HTR-8/SVneo (cell line): ENCODE results near the gene WDR76.
"Not testable (repeated sequence)": the region's sequence is repeated elsewhere in the genome, so short reads cannot be mapped to it uniquely, and the experiment has no call there.

Experiments
- DNase-seq: peaks from one replicate; pipeline ENCODE4 v3.0.0; 2011; ENCODE audit warnings: low spot score, mixed read lengths; ENCODE audit not compliant: insufficient read length
- FAIRE-seq: peaks from 2 replicates; lab custom pipeline; 2011; peaks lifted over from hg19 to GRCh38; lab: Jason Lieb, UNC

The WDR76 gene

DNA sequence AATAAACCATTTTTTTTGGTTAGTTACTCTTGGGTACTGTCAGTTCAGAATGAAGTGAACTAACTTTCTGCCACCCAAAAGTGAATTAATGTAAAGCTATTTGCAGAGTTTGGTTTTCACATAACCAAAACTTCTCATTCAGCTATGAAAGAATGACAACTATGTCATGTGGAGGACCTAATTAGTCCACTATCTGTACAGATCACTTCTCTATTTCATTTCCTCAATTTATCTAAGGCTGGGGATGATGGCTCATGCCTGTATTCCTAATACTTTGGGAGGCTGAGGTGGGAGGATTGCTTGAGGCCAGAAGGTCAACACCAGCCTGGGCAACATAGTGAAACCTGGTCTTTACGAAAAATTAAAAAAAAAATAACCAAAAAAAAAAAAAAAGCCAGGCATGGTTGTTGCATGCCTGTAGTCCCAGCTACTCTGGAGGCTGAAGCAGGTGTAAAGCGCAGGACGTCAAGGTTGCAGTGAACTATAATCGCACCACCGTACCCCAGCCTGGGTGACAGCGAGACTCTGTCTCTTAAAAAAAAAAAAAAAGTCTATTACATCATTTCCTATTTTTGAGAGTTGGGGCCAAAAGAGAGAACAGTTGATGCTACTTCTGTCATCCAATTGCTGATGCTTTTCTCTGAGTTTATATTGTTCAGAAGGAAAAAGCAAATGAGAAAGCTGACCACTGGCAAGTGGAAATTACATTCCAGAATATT, 17.7 kb upstream of the WDR76 start:
- no peak for FAIRE-seq
- no peak for DNase-seq

DNA sequence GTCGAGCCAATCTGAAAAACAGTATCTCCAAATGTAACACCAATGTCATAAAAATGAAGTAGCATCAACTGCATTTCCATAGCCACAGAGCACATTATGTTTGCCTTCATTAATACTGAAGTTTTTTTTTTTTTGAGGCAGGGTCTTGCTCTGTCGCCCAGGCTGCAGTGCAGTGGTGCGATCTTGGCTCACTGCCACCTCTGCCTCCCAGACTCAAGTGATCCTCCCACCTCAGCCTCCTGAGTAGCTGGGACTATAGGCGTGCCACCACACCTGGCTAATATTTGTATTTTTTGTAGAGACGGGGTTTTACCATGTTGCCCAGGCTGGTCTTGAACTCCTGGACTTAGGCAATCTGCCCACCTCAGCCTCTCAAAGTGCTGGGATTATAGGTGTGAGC, 11.7 kb upstream of the WDR76 start:
- DNase-seq, FAIRE-seq: not testable (repeated sequence)

- DNase-seq, result no peak
- no peak for FAIRE-seq
Observed at GRCh38 chr15:43821505-43821904, 5.3 kb upstream of the WDR76 start.

- FAIRE-seq (peak; percentile 59), DNase-seq (peak; percentile 95)
Observed at GRCh38 chr15:43824302-43825246, 2.2 kb upstream of the WDR76 start, which contains the start of gene MFAP1. TSS of gene MFAP1 (minus strand) at chr15:43824690. CDS start at chr15:43824569, 121 bp downstream.

DNA sequence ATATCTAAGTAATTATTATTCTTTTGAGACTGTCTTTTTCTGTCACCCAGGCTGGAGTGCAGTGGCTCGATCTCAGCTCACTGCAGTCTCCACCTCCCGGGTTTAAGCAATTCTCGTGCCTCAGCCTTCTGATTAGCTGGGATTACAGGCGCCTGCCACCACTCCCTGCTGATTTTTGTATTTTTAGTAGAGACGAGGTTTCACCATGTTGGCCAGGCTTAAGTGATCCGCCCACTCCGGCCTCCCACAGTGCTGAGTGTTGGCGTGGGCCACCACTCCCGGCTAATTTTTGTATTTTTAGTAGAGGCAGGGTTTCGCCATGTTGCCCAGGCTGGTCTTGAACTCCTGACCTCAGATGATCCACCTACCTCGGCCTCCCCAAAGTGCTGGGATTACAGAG, 1.5 kb upstream of the WDR76 start:
- DNase-seq, FAIRE-seq: not testable (repeated sequence)

DNA sequence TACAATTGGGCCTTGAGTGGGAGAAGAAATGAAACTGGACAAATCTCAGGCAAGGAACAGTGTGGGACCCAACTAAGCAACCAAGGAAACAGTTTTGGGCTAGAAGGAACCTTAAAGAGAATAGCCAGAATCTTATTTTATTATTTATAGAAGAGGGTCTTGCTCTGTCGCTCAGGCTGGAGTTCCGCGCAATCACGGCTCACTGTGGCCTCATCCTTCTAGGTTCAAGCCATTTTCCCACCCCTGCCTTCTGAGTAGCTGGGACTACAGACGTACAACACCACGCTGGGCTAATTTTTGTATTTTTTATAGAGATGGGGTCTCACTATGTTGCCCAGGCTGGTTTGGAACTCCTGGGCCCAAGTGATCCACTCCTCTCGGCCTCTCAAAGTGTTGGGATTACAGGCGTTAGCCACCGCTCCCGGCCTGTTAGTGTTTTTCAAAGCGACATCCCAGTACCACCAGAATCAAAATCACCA, 734 bp upstream of the WDR76 start:
- DNase-seq (no peak), FAIRE-seq (no peak)

DNA sequence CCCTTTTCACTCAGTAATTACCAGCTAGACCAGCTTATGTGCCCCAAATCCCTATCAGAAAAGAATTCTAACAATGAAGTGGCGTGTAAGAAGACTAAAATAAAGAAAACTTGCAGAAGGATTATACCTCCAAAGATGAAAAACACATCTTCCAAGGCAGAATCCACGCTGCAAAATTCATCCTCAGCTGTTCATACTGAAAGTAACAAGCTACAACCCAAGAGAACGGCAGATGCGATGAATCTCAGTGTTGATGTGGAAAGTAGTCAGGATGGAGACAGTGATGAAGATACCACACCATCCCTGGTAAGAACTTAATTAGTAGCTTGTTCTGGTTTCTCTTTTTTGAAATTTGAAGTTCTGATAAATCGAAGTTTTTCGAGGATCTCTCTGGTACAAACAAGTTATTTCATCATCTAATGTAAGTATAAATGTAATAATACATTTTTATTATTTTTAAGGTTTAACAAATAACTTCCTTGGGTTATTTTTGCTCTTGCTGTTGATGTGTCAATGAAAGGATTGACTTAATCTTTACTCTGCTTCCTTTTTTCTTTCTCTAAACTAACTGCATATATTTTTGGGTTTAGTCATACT, 1.4 kb downstream of the WDR76 start:
- FAIRE-seq (no peak), DNase-seq (no peak)

- DNase-seq, FAIRE-seq: not testable (repeated sequence)
Observed at GRCh38 chr15:43829951-43830540, 3.2 kb downstream of the WDR76 start.

DNA sequence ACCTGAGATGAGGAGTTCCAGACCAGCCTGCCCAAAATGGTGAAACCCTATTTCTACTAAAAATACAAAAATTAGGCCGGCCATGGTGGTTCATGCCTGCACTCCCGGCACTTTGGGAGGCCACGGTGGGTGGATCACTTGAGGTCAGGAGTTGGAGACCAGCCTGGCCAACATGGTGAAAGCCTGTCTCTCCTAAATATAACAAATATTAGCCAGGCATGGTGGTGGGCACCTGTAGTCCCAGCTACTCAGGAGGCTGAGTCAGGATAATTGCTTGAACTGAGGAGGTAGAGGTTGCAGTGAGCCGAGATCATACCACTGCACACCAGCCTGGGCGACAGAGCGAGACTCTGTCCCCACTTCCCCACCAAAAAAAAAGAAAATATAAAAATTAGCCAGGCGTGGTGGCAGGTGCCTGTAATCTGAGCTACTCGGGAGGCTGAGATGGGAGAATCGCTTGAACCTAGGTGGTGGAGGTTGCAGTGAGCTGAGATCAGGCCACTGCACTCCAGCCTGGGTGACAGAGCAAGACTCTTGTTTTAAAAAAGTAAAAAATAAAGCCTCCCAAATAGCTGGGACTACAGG, 4.0 kb downstream of the WDR76 start:
- not testable (repeated sequence) for DNase-seq, FAIRE-seq

DNA sequence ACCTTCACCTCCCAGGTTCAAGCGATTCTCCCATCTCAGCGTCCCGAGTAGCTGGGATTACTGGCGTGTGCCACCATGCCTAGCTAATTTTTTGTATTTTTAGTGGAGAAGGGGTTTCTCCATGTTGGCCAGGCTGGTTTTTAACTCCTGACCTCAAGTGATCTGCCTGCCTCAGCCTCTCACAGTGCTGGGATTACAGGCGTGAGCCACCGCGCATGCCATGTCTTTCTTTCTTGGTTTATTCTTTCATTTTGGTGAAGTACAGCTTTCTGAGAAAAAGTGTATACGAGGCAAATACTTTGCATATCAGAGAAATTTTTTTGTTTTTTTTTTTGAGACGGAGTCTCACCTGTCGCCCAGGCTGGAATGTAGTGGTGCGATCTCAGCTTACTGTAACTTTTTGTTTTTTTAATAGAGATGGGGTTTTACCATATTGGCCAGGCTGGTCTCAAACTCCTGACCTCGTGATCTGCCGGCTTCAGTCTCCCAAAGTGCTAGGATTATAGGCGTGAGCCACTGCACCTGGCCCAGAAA, 4.8 kb downstream of the WDR76 start:
- not testable (repeated sequence) for FAIRE-seq

GRCh38 chr15:43832485-43832884, 5.7 kb downstream of the WDR76 start:
- not testable (repeated sequence) for DNase-seq, FAIRE-seq

More for the DNA sequence above, 4.8 kb downstream of the WDR76 start:
- DNase-seq, result not testable (repeated sequence)

DNA sequence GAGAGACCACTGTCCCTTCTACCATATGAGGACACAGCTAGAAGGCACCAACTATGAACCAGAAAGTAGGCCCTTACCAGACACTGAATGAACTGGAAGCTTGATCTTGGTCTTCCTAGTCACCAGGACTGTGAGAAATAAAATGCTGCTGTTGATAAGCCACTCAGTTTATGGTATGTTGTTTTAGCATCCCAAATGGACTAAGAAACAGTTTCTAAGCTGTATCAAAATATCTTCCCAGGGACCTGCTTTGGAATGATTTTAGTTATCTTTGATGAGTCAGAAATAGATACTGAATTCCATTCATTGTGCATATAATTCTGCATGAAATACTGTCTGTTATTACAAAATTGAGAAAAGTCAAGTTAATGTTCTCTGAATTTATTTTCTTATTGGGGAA, 18.6 kb downstream of the WDR76 start:
- DNase-seq (no peak), FAIRE-seq (no peak)

- DNase-seq (no peak), FAIRE-seq (no peak)
Observed at GRCh38 chr15:43851251-43851650, 24.4 kb downstream of the WDR76 start.

DNA sequence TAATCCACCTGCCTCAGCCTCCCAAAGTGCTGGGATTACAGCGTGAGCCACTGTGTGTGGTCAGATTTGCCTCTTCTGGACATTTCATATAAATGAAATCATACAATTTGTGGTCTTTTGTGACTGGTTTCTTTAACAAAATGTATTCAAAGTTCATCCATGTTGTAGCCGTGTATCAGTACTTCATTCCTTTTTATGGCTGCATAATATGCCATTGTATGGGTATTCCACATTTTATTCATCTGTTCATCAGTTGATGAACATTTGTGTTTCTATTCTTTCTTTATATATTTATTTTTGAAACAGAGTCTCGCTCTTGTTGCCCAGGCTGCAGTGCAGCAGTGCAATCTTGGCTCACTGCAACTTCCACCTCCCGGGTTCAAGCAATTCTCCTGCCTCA, 25.8 kb downstream of the WDR76 start:
- FAIRE-seq (no peak), DNase-seq (no peak)

DNA sequence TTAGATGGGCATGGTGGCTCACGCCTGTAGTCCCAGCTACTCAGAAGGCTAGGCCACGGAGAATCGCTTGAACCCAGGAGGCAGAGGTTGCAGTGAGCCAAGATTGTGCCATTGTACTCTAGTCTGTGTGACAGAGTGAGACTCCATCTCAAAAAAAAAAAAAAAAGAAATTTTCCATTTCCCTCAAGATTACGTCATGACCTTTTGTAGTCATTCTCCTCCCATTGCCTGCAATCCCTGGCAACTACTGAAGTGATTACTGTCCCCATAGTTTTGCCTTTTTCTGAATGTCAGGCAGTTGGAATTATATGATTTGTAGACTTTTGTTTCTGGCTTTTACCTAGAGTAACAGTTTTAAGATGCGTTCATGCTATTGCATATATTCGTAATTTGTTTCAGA, 28.0 kb downstream of the WDR76 start:
- DNase-seq, result no peak
- FAIRE-seq, result no peak

- DNase-seq (no peak), FAIRE-seq (no peak)
Observed at GRCh38 chr15:43859546-43859945, 32.7 kb downstream of the WDR76 start.

GRCh38 chr15:43866636-43867035, 39.8 kb downstream of the WDR76 start:
- not testable (repeated sequence) for FAIRE-seq, DNase-seq

GRCh38 chr15:43867096-43867495, 40.3 kb downstream of the WDR76 start:
- no peak for FAIRE-seq
- DNase-seq, result no peak

DNA sequence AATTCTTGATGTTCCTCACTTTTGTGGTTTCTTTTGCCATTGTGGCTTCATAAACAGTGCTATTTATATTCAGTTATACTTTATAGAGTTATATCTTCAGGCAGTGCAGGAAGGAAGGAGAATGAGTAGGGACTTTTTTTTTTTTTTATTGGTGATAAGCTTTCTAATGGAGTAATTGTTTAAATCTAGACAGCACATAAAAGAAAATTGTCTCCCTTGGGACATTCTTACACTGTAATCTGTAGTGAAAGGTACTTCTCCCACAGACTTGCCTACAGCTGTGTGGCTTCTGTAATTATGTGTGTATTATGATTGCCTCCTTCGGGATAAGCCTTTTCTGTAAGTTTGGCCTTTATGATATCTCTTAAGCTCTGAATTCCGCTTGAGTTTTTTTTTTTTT, 41.6 kb downstream of the WDR76 start:
- DNase-seq (no peak), FAIRE-seq (no peak)
